Effector memory CD4-positive, alpha-beta T cell (primary cell): ENCODE results near the gene GPR26.

Experiments
- DNase-seq, 3 donors: peaks; one replicate each; pipeline ENCODE4 v3.0.0-alpha.2; 2020
- H3K27ac ChIP-seq: 2 replicates; pipeline ENCODE4 v1.7.0; 2013; ENCODE audit warnings: mild to moderate bottlenecking, low read length, moderate library complexity; ENCODE audit not compliant: insufficient read depth, poor library complexity, severe bottlenecking
- H3K27me3 ChIP-seq: replicated peaks from 2 replicates; pipeline ENCODE4 v1.7.0; 2013; ENCODE audit warnings: mild to moderate bottlenecking, low read length; ENCODE audit not compliant: insufficient read depth, control insufficient read depth, poor library complexity, severe bottlenecking
- H3K36me3 ChIP-seq: 2 replicates; pipeline ENCODE4 v1.7.0; 2013; ENCODE audit warnings: mild to moderate bottlenecking, low read length, moderate library complexity; ENCODE audit not compliant: control insufficient read depth, insufficient read depth
- H3K4me1 ChIP-seq: 2 replicates; pipeline ENCODE4 v1.7.0; 2013; ENCODE audit warnings: low read length, mild to moderate bottlenecking; ENCODE audit not compliant: control insufficient read depth, insufficient read depth, poor library complexity, severe bottlenecking
- H3K4me3 ChIP-seq: 2 replicates; pipeline ENCODE4 v1.7.0; 2013; ENCODE audit warnings: low read length, low read depth, mild to moderate bottlenecking; ENCODE audit not compliant: insufficient read depth, poor library complexity, severe bottlenecking
- H3K9me3 ChIP-seq: 2 replicates; pipeline ENCODE4 v1.7.0; 2013; ENCODE audit warnings: mild to moderate bottlenecking, low read length, moderate library complexity; ENCODE audit not compliant: control insufficient read depth

GPR26 gene

DNA sequence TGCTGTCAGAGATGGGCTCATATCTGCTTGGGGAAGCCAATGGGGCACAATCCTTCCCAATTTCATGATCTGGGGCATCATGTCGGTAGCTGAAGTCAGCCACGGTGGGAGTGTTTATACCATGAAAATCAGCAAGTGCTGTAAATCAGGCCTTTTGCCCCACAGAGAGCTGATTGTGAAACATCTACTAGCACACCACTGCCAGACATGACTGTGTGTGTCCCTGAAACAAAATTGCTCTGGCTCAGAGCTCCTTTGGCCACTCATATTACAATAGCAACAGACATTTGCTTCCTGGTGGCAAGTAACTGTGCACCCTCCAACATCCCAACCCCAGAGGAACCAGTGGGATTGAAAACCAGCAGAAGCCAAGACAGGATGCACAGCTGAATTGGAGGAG lies 23.7 kb downstream of the GPR26 start:
- H3K27me3 ChIP-seq = no peaks in the 10 kb centered on the region
- no peaks in the 10 kb centered on the region for H3K36me3 ChIP-seq
- no peak for DNase-seq
- H3K27ac ChIP-seq = no peak overlapping the region
- H3K4me1 ChIP-seq = no peaks in the 10 kb centered on the region
- H3K4me3 ChIP-seq = no peak overlapping the region
- no peaks in the 10 kb centered on the region for H3K9me3 ChIP-seq

DNA sequence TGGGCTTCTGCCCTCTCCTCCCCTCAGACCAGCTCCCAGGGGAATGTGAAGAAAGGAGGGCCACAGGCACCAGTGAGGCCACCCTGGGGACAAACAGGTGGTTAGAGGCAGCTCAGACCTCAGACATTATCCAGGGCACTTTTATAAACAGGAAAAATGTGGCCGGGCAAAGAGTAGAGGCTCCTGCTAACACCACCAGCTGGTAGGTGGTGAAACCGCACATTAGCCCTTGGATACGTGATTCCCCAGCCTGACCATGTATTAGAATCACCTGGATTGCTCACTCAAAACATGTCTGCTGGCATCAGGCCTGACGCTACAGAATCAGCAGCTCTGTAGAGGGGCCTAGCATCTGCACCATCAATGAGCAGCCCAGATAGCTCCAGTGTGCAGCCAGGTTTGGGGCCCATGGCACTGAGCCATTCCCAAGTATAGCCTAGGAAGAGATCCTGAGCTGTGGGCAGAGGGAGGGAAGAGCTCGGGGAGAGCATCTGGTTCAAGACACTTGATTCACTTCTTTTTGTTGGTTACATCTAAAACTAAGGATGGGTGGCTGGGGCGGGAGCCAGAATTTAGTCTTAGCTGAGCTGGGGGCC lies 37.1 kb downstream of the GPR26 start:
- Histone ChIP-seq H3K4me1 (no peaks in the 10 kb centered on the region), H3K4me3 (no peak overlapping the region), H3K36me3 (no peaks in the 10 kb centered on the region), H3K27me3 (no peaks in the 10 kb centered on the region), H3K27ac (no peak overlapping the region), H3K9me3 (no peaks in the 10 kb centered on the region)
- no peak for DNase-seq

DNA sequence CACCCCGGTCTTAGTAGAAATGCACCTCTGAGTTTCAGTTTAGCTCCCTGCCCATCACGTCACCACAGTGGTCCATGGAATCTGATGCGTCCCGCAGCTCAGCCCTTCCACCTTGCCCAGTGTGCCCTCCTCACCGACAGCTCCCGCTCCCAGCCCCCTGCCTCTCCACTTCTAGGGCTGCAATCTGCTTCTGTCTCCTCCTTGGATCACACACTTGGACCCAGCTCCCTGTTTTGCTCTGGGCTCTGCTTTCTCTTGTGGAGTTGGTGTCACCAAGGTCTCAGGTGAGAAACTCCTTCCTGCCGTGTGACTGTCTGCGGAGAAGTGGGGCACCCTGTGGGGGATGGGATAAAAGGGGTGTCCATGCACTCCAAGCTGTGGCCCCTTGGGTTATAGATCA lies 37.9 kb downstream of the GPR26 start:
- Histone ChIP-seq H3K27me3 (no peaks in the 10 kb centered on the region), H3K4me3 (no peak overlapping the region), H3K27ac (no peak overlapping the region), H3K36me3 (no peaks in the 10 kb centered on the region), H3K9me3 (no peaks in the 10 kb centered on the region), H3K4me1 (no peaks in the 10 kb centered on the region)
- DNase-seq = no peak

DNA sequence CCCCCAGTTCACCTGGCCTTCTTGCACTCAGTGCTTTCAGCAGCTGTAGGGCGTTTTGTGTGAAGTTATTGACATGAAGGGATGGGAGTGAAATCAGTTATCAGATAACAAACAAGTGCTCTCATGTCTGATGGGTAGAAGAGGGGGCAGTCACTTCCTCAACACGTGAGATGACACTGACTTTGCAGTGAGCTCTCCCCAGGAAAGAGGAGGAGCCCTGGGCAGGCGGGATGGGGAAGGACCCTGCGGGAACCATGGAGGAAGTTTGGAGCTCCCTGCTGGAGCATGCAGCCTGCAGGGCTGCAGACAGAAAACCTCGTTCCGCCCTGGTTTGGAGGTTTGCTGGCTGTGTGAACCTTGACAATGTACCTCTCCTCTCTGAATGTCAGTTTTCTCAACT lies 38.7 kb downstream of the GPR26 start:
- Histone ChIP-seq H3K4me3 (no peak overlapping the region), H3K36me3 (no peaks in the 10 kb centered on the region), H3K4me1 (no peaks in the 10 kb centered on the region), H3K27me3 (no peaks in the 10 kb centered on the region), H3K9me3 (no peaks in the 10 kb centered on the region), H3K27ac (no peak overlapping the region)
- DNase-seq = no peak

GRCh38 chr10:123706236-123706635 lies 40.1 kb downstream of the GPR26 start:
- no peaks in the 10 kb centered on the region for H3K4me1 ChIP-seq

DNA sequence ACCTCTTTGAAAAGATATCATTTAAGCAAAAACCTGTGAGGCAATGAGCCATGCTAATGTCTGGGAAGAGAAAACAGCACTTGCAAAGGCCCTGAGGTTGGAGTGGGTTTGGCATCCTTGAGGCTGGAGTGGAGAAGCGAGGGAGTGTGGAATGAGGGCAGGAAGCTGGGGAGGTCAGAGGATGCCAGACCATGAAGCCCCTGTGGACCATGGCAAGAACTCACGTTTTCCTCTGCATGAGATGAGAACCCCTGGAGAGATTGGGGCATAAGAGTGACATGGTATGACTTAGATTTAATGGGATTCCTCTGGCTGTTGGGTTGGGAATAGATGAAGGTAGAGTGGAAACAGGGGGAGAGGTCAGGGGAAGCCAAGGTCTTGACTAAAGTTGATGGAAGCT lies 49.4 kb downstream of the GPR26 start:
- Histone ChIP-seq H3K36me3 (no peaks in the 10 kb centered on the region), H3K4me1 (no peaks in the 10 kb centered on the region), H3K27ac (no peak overlapping the region), H3K27me3 (no peaks in the 10 kb centered on the region), H3K9me3 (no peaks in the 10 kb centered on the region), H3K4me3 (no peak overlapping the region)
- no peak for DNase-seq

More at GRCh38 chr10:123706236-123706635, 40.1 kb downstream of the GPR26 start:
- Histone ChIP-seq H3K4me3 (no peak overlapping the region), H3K27ac (no peak overlapping the region), H3K36me3 (no peaks in the 10 kb centered on the region), H3K9me3 (no peaks in the 10 kb centered on the region), H3K27me3 (no peaks in the 10 kb centered on the region)
- DNase-seq = no peak

DNA sequence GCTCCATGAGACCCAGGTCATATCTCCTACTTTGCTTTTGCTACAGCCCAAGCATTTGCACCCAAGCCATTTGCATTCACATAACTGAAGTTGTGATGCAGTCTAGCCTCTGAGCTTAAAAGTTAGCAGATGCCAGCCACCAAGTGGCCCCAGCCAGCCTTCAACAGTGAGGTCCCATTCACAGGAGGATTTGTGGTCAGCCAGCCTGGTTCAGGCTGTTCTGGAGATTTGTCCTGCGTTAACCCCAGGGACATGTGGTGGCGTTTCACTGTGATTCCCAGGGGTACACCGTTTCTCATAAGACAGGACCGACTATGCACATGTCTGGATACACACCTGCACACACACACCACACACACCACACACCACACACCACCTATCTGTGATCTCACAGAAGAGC lies 51.2 kb downstream of the GPR26 start:
- no peak overlapping the region for H3K4me3 ChIP-seq
- no peak for DNase-seq
- no peak overlapping the region for H3K27ac ChIP-seq
- H3K27me3 ChIP-seq = no peaks in the 10 kb centered on the region
- H3K4me1 ChIP-seq = no peaks in the 10 kb centered on the region
- H3K9me3 ChIP-seq = no peaks in the 10 kb centered on the region
- H3K36me3 ChIP-seq = no peaks in the 10 kb centered on the region

- Histone ChIP-seq H3K4me1 (no peaks in the 10 kb centered on the region), H3K9me3 (no peaks in the 10 kb centered on the region), H3K36me3 (no peaks in the 10 kb centered on the region), H3K4me3 (no peak overlapping the region), H3K27me3 (no peaks in the 10 kb centered on the region), H3K27ac (no peak overlapping the region)
- DNase-seq = no peak
These were observed 52.4 kb downstream of the GPR26 start for GRCh38 chr10:123718544-123719060.

- H3K27ac ChIP-seq = no peak overlapping the region
- H3K27me3 ChIP-seq = no peaks in the 10 kb centered on the region
- no peaks in the 10 kb centered on the region for H3K9me3 ChIP-seq
- H3K36me3 ChIP-seq = no peaks in the 10 kb centered on the region
- H3K4me3 ChIP-seq = no peak overlapping the region
- DNase-seq = no peak
- H3K4me1 ChIP-seq = no peaks in the 10 kb centered on the region
These were observed 54.4 kb downstream of the GPR26 start for GRCh38 chr10:123720536-123720935.

- no peak overlapping the region for H3K4me3 ChIP-seq
- H3K9me3 ChIP-seq = no peaks in the 10 kb centered on the region
- no peak for DNase-seq
- no peaks in the 10 kb centered on the region for H3K36me3 ChIP-seq
- no peak overlapping the region for H3K27ac ChIP-seq
- no peaks in the 10 kb centered on the region for H3K4me1 ChIP-seq
- no peaks in the 10 kb centered on the region for H3K27me3 ChIP-seq
These were observed 55.4 kb downstream of the GPR26 start for GRCh38 chr10:123721441-123722049.
